AG04450 (cell line): ENCODE data around the gene HDHD5. TPM values are rescaled to one million over a fixed set of nuclear protein-coding genes. Genes with fewer than 3 reads are reported as not detected.

Source experiments
- CTCF ChIA-PET: fragments of 300-600, 350-600 bp; formaldehyde crosslinking; extraction: SDS; loops from one replicate; lab custom pipeline; 2022; ENCODE audit warnings: antibody characterized with exemption, inconsistent platforms; lab: Charles Lee
- POLR2A ChIA-PET: fragments of 350-600 bp; formaldehyde crosslinking; extraction: SDS; loops from one replicate; lab custom pipeline; 2021; ENCODE audit warnings: antibody characterized with exemption, inconsistent platforms; lab: Yijun Ruan, JAX
- DNase-seq: peaks from one replicate; pipeline ENCODE4 v3.0.0-alpha.2; 2011; ENCODE audit warnings: low read depth, low spot score
- H3K27ac ChIP-seq: one replicate; pipeline ENCODE4 v1.5.1; 2012; ENCODE audit warnings: low read depth, low read length, control low read depth
- H3K27me3 ChIP-seq: one replicate; pipeline ENCODE4 v1.6.0; 2012; ENCODE audit warnings: low read length; ENCODE audit not compliant: control insufficient read depth, insufficient read depth
- H3K4me3 ChIP-seq: 2 replicates; pipeline ENCODE4 v1.5.1; 2011; ENCODE audit warnings: mild to moderate bottlenecking, low read depth, low read length, control low read depth
- H3K9me3 ChIP-seq: 2 replicates; pipeline ENCODE4 v1.5.1; 2012; ENCODE audit warnings: low read length; ENCODE audit not compliant: control insufficient read depth, insufficient read depth
- CTCF ChIP-seq: IDR thresholded peaks from 2 replicates; pipeline ENCODE4 v1.5.1; 2011; ENCODE audit warnings: low read depth, low read length, control low read depth, inconsistent platforms
- polyA plus RNA-seq: library from polyadenylated mRNA; depleted of rRNA; stranded (reverse); fragments of >200 nt; gene quantifications from 2 replicates; pipeline ENCODE4 v1.2.3, GENCODE V29; 2011

Gene HDHD5
- polyA plus RNA-seq, 1 experiment = 14.4 TPM

- Histone ChIP-seq H3K4me3 (no peak overlapping the region), H3K27me3 (peaks cover 24% of the 10 kb centered on the region), H3K9me3 (no peaks in the 10 kb centered on the region), H3K27ac (no peak overlapping the region)
- CTCF ChIA-PET = interaction anchor here (1.4 kb wide), 1 partner anchor 23 kb away, joined by 3 read pairs; no protein-coding TSS in a partner anchor
- POLR2A ChIA-PET = no interaction called here
- no peak for TF ChIP-seq CTCF
- DNase-seq = no peak
Measured at GRCh38 chr22:17118342-17118741, 40.7 kb downstream of the HDHD5 start.

GRCh38 chr22:17117890-17118289 lies 41.2 kb downstream of the HDHD5 start:
- peaks cover 24% of the 10 kb centered on the region for H3K27me3 ChIP-seq
- ChIA-PET POLR2A (no interaction called here), CTCF (interaction anchor here (1.4 to 1.8 kb wide), 2 partner anchors 22 to 54 kb away, joined by 3 to 7 read pairs; no protein-coding TSS in a partner anchor)
- TF ChIP-seq CTCF = no peak
- no peaks in the 10 kb centered on the region for H3K9me3 ChIP-seq
- H3K4me3 ChIP-seq = no peak overlapping the region
- DNase-seq = no peak
- no peak overlapping the region for H3K27ac ChIP-seq

GRCh38 chr22:17117400-17117799 lies 41.7 kb downstream of the HDHD5 start:
- no peak overlapping the region for H3K4me3 ChIP-seq
- ChIA-PET POLR2A (no interaction called here), CTCF (interaction anchor here (1.8 kb wide), 1 partner anchor 55 kb away, joined by 7 read pairs; no protein-coding TSS in a partner anchor)
- H3K27ac ChIP-seq = no peak overlapping the region
- H3K9me3 ChIP-seq = no peaks in the 10 kb centered on the region
- H3K27me3 ChIP-seq = peaks cover 22% of the 10 kb centered on the region
- TF ChIP-seq CTCF = no peak
- DNase-seq = no peak

GRCh38 chr22:17116572-17117330 lies 42.3 kb downstream of the HDHD5 start:
- H3K27me3 ChIP-seq = peaks cover 16% of the 10 kb centered on the region
- ChIA-PET CTCF (interaction anchor here (1.8 kb wide), 1 partner anchor 55 kb away, joined by 7 read pairs; no protein-coding TSS in a partner anchor), POLR2A (no interaction called here)
- no peak for DNase-seq
- no peaks in the 10 kb centered on the region for H3K9me3 ChIP-seq
- H3K27ac ChIP-seq = no peak overlapping the region
- H3K4me3 ChIP-seq = no peak overlapping the region
- TF ChIP-seq CTCF = no peak

GRCh38 chr22:17115945-17116565 lies 43.0 kb downstream of the HDHD5 start:
- Histone ChIP-seq H3K27ac (no peak overlapping the region), H3K4me3 (no peak overlapping the region), H3K27me3 (peaks cover 11% of the 10 kb centered on the region), H3K9me3 (no peaks in the 10 kb centered on the region)
- CTCF ChIA-PET = interaction anchor here (1.0 to 1.8 kb wide), 3 partner anchors 21 to 385 kb away, joined by 3 to 7 read pairs (median 3); no protein-coding TSS in a partner anchor
- POLR2A ChIA-PET = no interaction called here
- no peak for TF ChIP-seq CTCF
- no peak for DNase-seq
